H7 (cell line): ENCODE results near the gene PALD1. TPM values are rescaled to one million over a fixed set of nuclear protein-coding genes. Genes with fewer than 3 reads are reported as not detected.

Experiments used
- DNase-seq: peaks from one replicate; pipeline ENCODE4 v3.0.0; 2012
- H3K27me3 ChIP-seq: 2 replicates; pipeline ENCODE4 v1.6.0; 2011; ENCODE audit warnings: mild to moderate bottlenecking, low read length; ENCODE audit not compliant: control insufficient read depth, insufficient read depth
- H3K36me3 ChIP-seq: replicated peaks from 2 replicates; pipeline ENCODE4 v1.5.1; 2011; ENCODE audit warnings: low read length; ENCODE audit not compliant: control insufficient read depth, insufficient read depth
- H3K4me3 ChIP-seq: 2 replicates; pipeline ENCODE4 v1.5.1; 2011; ENCODE audit warnings: low read depth, mild to moderate bottlenecking, control low read depth, low read length, moderate library complexity; ENCODE audit not compliant: insufficient read depth
- total RNA-seq: library from RNA; depleted of rRNA; stranded (reverse); fragments of >200 nt; shearing (Covaris generic); gene quantifications from 2 replicates; pipeline ENCODE4 v1.2.3, GENCODE V29; 2014

Gene PALD1
- total RNA-seq, 1 experiment from 2014 or later: 51.9 TPM

DNA sequence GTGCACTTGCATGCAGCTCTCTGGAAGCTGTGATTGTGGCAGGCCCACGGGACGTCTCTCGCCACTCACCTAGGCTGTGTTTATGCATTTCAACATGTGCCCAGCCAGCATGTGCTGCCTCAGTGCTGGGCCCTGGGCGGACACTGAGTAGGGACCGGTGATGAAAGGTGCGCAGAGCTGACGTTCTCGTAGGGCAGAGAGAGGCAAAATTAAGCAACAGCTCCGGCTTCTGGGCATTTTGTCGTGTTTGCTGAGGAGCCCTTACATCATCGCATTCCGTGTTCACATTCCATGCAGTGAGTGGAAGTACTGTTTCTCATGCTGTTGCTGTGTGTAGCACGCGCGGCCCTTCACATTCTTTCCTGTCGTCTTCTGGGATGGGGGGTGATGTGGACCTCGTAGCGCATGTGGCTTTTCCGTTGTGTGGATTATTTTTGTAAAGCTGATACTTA, 73.4 kb downstream of the PALD1 start:
- Histone ChIP-seq H3K4me3 (no peak overlapping the region), H3K36me3 (peaks cover 11% of the 10 kb centered on the region), H3K27me3 (no peaks in the 10 kb centered on the region)
- no peak for DNase-seq

GRCh38 chr10:70552586-70552985, 74.0 kb downstream of the PALD1 start:
- H3K4me3 ChIP-seq: no peak overlapping the region
- no peaks in the 10 kb centered on the region for H3K27me3 ChIP-seq
- H3K36me3 ChIP-seq: peaks cover 9% of the 10 kb centered on the region
- DNase-seq: no peak

DNA sequence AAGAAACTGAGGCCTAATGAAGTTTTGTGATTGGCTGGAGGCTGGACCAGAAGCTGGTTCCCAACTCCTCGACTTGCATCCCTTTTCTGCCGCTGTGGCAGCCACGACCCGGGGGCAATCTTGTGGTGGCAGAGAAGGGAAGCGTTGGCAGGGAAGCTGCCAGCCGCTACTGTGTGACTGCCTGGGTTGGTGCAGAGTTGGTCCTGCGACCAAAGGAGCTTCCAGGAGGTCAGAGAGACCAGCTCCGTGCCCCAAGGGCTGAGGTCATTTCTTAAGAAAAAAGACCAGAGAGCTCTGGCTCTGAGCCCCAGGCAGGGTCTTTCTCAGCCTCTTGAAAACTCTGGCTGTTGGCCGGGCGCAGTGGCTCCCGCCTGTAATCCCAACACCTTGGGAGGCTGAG, 76.8 kb downstream of the PALD1 start:
- no peak overlapping the region for H3K4me3 ChIP-seq

DNA sequence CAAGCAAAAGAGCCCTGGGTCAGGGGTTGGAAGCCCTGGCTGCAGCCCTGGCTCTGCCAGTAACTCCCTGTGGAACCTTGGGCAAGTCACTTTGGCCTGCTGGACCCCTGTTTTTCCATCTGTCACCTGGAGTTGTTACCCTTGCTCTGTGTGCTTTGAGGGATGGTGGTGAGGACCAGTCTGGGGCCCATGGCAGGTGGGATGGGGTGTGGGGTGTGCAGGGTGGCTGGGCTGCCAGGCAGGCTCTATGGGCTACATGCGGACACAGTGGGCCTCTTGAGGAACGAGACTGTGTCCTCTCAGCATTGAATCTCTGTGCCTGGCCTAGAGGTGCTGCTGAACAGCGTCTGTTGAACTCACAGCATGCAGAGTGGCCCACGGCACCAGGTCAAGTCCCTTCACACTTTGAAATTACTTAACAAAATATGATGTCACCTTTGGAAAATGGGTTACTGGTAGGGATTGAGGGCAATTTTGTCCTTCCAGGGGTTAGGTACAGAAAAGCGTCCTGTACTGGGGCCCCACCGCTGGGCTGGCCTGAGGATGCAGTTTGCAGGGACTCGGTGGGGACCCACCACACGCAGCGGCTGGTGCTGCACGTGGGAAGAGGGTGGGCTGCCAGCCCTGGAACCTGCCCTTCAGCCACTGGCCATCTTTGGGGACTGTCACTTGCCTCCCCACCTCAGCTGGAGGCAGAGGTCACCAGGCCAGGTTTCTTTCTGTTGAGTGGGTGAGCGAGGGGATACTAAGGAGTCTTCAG, 78.7 kb downstream of the PALD1 start:
- Histone ChIP-seq H3K27me3 (no peaks in the 10 kb centered on the region), H3K36me3 (peaks cover 5% of the 10 kb centered on the region), H3K4me3 (no peak overlapping the region)
- peak; percentile 40 for DNase-seq

More for the DNA sequence above, 76.8 kb downstream of the PALD1 start:
- H3K27me3 ChIP-seq: no peaks in the 10 kb centered on the region
- peaks cover 9% of the 10 kb centered on the region for H3K36me3 ChIP-seq
- peak; percentile 23 for DNase-seq

GRCh38 chr10:70557876-70558275, 79.3 kb downstream of the PALD1 start:
- no peak for DNase-seq
- Histone ChIP-seq H3K27me3 (no peaks in the 10 kb centered on the region), H3K36me3 (peaks cover 3% of the 10 kb centered on the region), H3K4me3 (no peak overlapping the region)

DNA sequence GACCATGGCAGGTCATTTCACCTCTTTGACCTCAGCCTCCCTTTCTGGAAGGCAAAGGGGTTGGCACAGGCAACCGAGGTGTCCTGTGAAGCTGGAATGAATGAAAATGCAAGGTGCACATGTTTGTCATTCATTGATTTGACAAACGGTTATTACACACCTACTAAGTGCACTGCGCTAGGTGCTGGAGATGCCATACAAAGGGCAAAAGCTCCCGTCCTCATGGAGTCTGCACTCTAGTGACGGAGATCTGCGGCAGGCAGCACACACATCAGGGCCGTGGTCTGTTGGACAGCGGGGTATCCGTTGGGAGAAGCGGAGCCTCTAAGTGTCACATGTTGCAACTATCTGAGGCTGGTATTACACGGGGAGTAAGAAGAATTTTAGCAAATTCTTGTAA, 79.7 kb downstream of the PALD1 start:
- Histone ChIP-seq H3K36me3 (peaks cover 2% of the 10 kb centered on the region), H3K4me3 (no peak overlapping the region), H3K27me3 (no peaks in the 10 kb centered on the region)
- peak; percentile 35 for DNase-seq

DNA sequence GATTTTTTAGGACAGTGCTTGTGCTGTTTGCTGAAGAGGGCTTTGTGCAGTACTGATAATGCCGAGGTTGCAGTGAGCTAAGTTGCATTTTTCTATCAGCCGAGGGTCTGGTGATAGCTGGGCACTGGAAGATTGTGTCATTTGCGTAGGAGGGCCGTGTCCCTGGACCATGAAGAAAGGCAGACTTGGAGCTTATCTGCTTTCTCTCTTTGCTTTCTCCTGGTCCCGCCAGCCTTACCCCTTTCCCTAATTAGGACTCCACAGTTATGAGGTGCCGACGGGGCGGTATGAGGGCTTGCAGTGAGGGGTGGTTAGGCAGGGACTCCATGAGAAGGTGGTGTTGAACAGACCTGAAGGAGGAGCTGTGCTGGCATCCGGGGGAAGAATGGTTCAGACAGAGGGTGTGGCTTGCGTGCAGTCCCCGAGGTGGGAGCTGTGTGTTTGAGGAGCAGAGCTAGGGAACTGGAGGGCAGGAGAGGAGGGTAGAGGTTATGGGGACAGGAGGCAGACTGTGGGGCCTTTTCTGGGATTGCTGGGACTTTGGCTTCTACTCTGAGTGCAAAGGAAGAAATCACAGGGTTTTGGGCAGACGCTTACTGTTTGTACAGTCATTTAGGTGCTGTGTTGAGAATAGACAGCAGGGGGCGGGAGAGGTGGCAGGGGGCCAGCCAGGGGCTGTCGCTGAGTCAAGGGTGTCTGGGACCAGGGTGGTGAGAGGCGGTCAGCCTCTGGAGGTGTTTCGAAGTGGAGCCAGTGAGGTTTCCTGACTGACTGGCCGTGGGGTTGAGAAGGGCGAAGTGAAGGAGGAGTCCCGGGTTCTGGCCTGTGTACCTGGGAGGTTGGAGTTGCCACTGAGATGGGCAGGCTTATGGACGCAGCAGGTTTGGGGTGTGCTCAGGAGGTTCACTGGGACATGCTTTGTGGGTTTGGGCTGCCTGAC, 80.6 kb downstream of the PALD1 start:
- Histone ChIP-seq H3K27me3 (no peaks in the 10 kb centered on the region), H3K36me3 (no peaks in the 10 kb centered on the region), H3K4me3 (no peak overlapping the region)
- peak; percentile 93 for DNase-seq

GRCh38 chr10:70559861-70560260, 81.3 kb downstream of the PALD1 start:
- DNase-seq: no peak
- no peak overlapping the region for H3K4me3 ChIP-seq
- no peaks in the 10 kb centered on the region for H3K27me3 ChIP-seq
- H3K36me3 ChIP-seq: no peaks in the 10 kb centered on the region; the same call in none of the 2 replicates

GRCh38 chr10:70560511-70560941, 82.0 kb downstream of the PALD1 start:
- Histone ChIP-seq H3K36me3 (peaks cover 2% of the 10 kb centered on the region), H3K4me3 (no peak overlapping the region), H3K27me3 (no peaks in the 10 kb centered on the region)
- no peak for DNase-seq

DNA sequence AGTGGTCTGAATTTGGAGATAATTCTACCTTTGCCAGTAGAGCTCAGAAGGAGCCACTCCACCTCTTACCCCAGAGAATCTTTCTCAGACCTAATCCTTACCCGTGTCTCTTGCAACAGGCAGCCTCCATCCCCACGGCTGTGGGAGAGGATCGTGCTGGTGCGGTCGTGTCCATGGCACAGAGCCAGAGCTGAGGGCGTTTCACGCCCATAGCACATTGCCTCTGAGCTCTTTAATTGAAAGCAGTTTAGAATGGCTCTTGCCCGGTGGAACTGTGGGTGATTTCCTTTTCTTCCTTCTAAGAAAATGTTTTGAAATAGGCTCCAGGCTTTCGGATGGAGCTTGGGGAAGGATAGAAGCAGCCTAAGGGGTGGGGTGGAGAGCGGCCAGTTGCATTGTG, 82.5 kb downstream of the PALD1 start:
- no peaks in the 10 kb centered on the region for H3K27me3 ChIP-seq
- no peak for DNase-seq
- H3K4me3 ChIP-seq: no peak overlapping the region
- H3K36me3 ChIP-seq: peaks cover 2% of the 10 kb centered on the region

- peaks cover 2% of the 10 kb centered on the region for H3K36me3 ChIP-seq
- no peak for DNase-seq
- no peak overlapping the region for H3K4me3 ChIP-seq
- no peaks in the 10 kb centered on the region for H3K27me3 ChIP-seq
Measured at GRCh38 chr10:70561558-70561957, 83.0 kb downstream of the PALD1 start.

GRCh38 chr10:70562036-70562755, 83.6 kb downstream of the PALD1 start:
- no peak for DNase-seq
- H3K27me3 ChIP-seq: no peaks in the 10 kb centered on the region
- H3K4me3 ChIP-seq: no peak overlapping the region
- peaks cover 2% of the 10 kb centered on the region for H3K36me3 ChIP-seq

DNA sequence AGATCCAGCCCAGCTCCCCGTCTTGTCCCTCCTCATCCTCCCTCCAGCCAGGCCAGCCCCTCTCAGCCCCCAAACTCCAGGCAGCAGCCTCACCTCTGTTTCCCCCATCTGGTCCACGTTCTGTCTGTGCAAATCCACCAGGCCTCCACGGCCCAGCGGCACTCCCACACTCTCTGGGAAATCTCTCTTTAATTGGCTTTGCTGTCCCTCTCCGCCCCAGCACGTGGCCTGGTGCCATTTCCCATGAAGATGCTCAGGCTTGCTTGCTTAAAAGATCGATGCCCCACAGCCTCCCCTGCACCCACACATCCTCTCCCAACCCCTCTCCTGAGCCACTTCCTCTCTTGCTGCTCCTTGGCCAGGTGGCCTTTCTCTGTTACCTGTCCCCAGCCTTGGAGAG, 84.7 kb downstream of the PALD1 start:
- DNase-seq: no peak

GRCh38 chr10:70564113-70564725, 85.7 kb downstream of the PALD1 start:
- no peaks in the 10 kb centered on the region for H3K27me3 ChIP-seq
- no peak for DNase-seq
- H3K36me3 ChIP-seq: peaks cover 2% of the 10 kb centered on the region
- no peak overlapping the region for H3K4me3 ChIP-seq

More for the DNA sequence above, 84.7 kb downstream of the PALD1 start:
- peaks cover 2% of the 10 kb centered on the region for H3K36me3 ChIP-seq
- H3K27me3 ChIP-seq: no peaks in the 10 kb centered on the region
- H3K4me3 ChIP-seq: no peak overlapping the region
